HepG2 (cell line): Measurements from ENCODE around the gene HCRTR1. TPM values are rescaled to one million over a fixed set of nuclear protein-coding genes. Genes with fewer than 3 reads are reported as not detected.

ENCODE experiments used
- ATAC-seq: fragments of 200-7000 bp; cut with Tn5 transposase; 3 replicates; pipeline ENCODE4 v1.9.1; 2020; ENCODE audit warnings: mild to moderate bottlenecking, moderate library complexity
- BruUV-seq: library from RNA; stranded (reverse); fragments of 400-500 nt; replicated peaks from 2 replicates; lab custom pipeline; 2021; lab: Mats Ljungman, UMichigan
- CTCF ChIA-PET: fragments of 300-600 bp; formaldehyde crosslinking; extraction: SDS; loops from one replicate; lab custom pipeline; 2021; ENCODE audit warnings: low total read pairs, inconsistent platforms, low intra/inter-chr PET ratio; lab: Yijun Ruan, JAX
- POLR2A ChIA-PET: fragments of 350-600 bp; sonication (Branson Sonifier 250); formaldehyde crosslinking; loops from one replicate; lab custom pipeline; 2020; ENCODE audit warnings: antibody characterized with exemption, inconsistent platforms; lab: Yijun Ruan, JAX
- DNase-seq: peaks from one replicate; pipeline ENCODE4 v3.0.0-alpha.2; 2015; ENCODE audit warnings: low spot score
- FAIRE-seq: peaks from 3 replicates; lab custom pipeline; 2011; peaks lifted over from hg19 to GRCh38; lab: Jason Lieb, UNC
- H2AFZ ChIP-seq: one replicate; pipeline ENCODE4 v1.6.1; 2011; ENCODE audit warnings: low read length, inconsistent platforms
- H3K27ac ChIP-seq: fragments of 300-600 bp; 3 replicates; pipeline ENCODE4 v1.8.0; 2011; ENCODE audit warnings: mixed run types, mild to moderate bottlenecking, mixed read lengths, low read length, inconsistent platforms; ENCODE audit not compliant: insufficient read depth; ENCODE audit errors: extremely low read length
- H3K27me3 ChIP-seq, 2 experiments: fragments of 200-600 bp in 1 of 2; 2 replicates in 1 of 2; 3 replicates in 1 of 2; pipeline versions ENCODE4 v1.6.0 to v1.8.0; 2011; ENCODE audit warnings: low read length in 2 of 2, mild to moderate bottlenecking in 2 of 2, moderate library complexity in 2 of 2, inconsistent platforms in 1 of 2; ENCODE audit not compliant: insufficient read depth in 2 of 2, control insufficient read depth in 1 of 2
- H3K36me3 ChIP-seq, 2 experiments: fragments of 200-600 bp in 1 of 2; replicated peaks in 1 of 2; 2 replicates in 1 of 2; 3 replicates in 1 of 2; pipeline versions ENCODE4 v1.5.1 to v1.8.0; 2011; ENCODE audit warnings: low read length in 2 of 2, inconsistent platforms in 1 of 2; ENCODE audit not compliant: insufficient read depth in 2 of 2, control insufficient read depth in 1 of 2
- H3K4me1 ChIP-seq: 2 replicates; pipeline ENCODE4 v1.5.1; 2012; ENCODE audit warnings: low read length, inconsistent platforms; ENCODE audit not compliant: insufficient read depth
- H3K4me2 ChIP-seq: 2 replicates; pipeline ENCODE4 v1.6.0; 2011; ENCODE audit warnings: low read depth, low read length, inconsistent platforms
- H3K4me3 ChIP-seq, 3 experiments: fragments of 200-600 bp in 1 of 3; sonication (generic), shearing (Covaris generic) in 1 of 3; replicated peaks in 1 of 3; 2 replicates each; pipeline ENCODE4 v1.5.1; 2011 to 2016; ENCODE audit warnings: low read length in 3 of 3, inconsistent platforms in 2 of 3, low read depth in 2 of 3, mild to moderate bottlenecking in 2 of 3, control low read depth in 1 of 3, mixed read lengths in 1 of 3; ENCODE audit not compliant: insufficient read depth in 1 of 3
- H3K79me2 ChIP-seq: one replicate; pipeline ENCODE4 v1.6.1; 2011; ENCODE audit warnings: low read length, inconsistent platforms; ENCODE audit not compliant: insufficient read depth
- H3K9ac ChIP-seq: 2 replicates; pipeline ENCODE4 v1.6.0; 2011; ENCODE audit warnings: mild to moderate bottlenecking, low read depth, low read length, inconsistent platforms; ENCODE audit not compliant: insufficient read depth
- H3K9me3 ChIP-seq: 2 replicates; pipeline ENCODE4 v1.5.1; 2012; ENCODE audit warnings: mild to moderate bottlenecking, low read length
- H4K20me1 ChIP-seq: 2 replicates; pipeline ENCODE4 v1.6.0; 2011; ENCODE audit warnings: inconsistent platforms, mild to moderate bottlenecking, low read length, moderate library complexity; ENCODE audit not compliant: insufficient read depth
- GPN1 ChIP-seq: sonication (generic); formaldehyde crosslinking; IDR thresholded peaks from 2 replicates; pipeline ENCODE4 v1.5.1; 2020; ENCODE audit warnings: missing genetic modification reagents, borderline replicate concordance
- ISX ChIP-seq: sonication (generic); formaldehyde crosslinking; conservative IDR thresholded peaks from 2 replicates; pipeline ENCODE4 v1.5.0; 2020; ENCODE audit warnings: missing genetic modification reagents
- SYNCRIP ChIP-seq: fragments of 200-400 bp; formaldehyde crosslinking; IDR thresholded peaks from 2 replicates; pipeline ENCODE4 v1.6.1; 2018; ENCODE audit warnings: mild to moderate bottlenecking, low read depth, low read length; ENCODE audit not compliant: insufficient read depth
- TBL1XR1 ChIP-seq: fragments of 150-350 bp; IDR thresholded peaks from 2 replicates; pipeline ENCODE4 v1.6.1; 2014; ENCODE audit warnings: borderline replicate concordance, low read length; ENCODE audit not compliant: partially characterized antibody
- TCF12 ChIP-seq, 2 experiments: fragments of 450-650 bp in 1 of 2; sonication (generic) in 1 of 2; formaldehyde crosslinking in 1 of 2; IDR thresholded peaks; 2 replicates each; pipeline versions ENCODE4 v1.6.1 to v1.8.0; 2017 to 2022; ENCODE audit warnings: antibody characterized with exemption in 1 of 2, mild to moderate bottlenecking in 1 of 2, missing genetic modification reagents in 1 of 2, moderate library complexity in 1 of 2
- ZBTB14 ChIP-seq: sonication (generic); formaldehyde crosslinking; IDR thresholded peaks from 2 replicates; pipeline ENCODE4 v1.4.0; 2020; ENCODE audit warnings: missing genetic modification reagents
- ZNF619 ChIP-seq: sonication (generic); formaldehyde crosslinking; IDR thresholded peaks from 2 replicates; pipeline ENCODE4 v1.4.0; 2020; ENCODE audit warnings: mild to moderate bottlenecking, missing genetic modification reagents
- WGBS: methylation state at CpG from one replicate; pipeline ENCODE4 v1.1.6; 2017; ENCODE audit warnings: low lambda C conversion rate; 5-methylcytosine and 5-hydroxymethylcytosine counted together
- in situ Hi-C: cut with HindIII; loops from 2 replicates; pipeline ENCODE4 v1.10.0; 2017; ENCODE audit warnings: low pct_unique_long_range_greater_than_20kb; ENCODE audit not compliant: extremely low pct_ligation_motif_present
- intact Hi-C: fragments of 100-400 bp; cut with micrococcal nuclease; formaldehyde crosslinking; loops from one replicate; pipeline ENCODE4 v1.10.0; 2022; ENCODE audit not compliant: unreplicated experiment
- polyA plus RNA-seq, 8 experiments: library from polyadenylated mRNA; depleted of rRNA in 3 of 8; stranded (reverse) in 7 of 8; unstranded in 1 of 8; fragments of >200 nt; fragmentation: Illumina TruSeq in 4 of 8; extraction: Trizol in 4 of 8; gene quantifications; 2 replicates each; pipeline versions ENCODE4 v1.2.1 to v1.2.3, GENCODE V29; 2011 to 2016; ENCODE audit warnings: low read depth in 4 of 8, missing spikeins in 1 of 8, mixed read lengths in 1 of 8; ENCODE audit not compliant: insufficient read depth in 1 of 8
- total RNA-seq, 5 experiments: library from RNA; depleted of rRNA; stranded (reverse); fragments of >200 nt; fragmentation: Illumina TruSeq; extraction: Trizol; gene quantifications; 2 replicates each; pipeline ENCODE4 v1.2.3, GENCODE V29; 2016; ENCODE audit warnings: low read depth in 1 of 5
- TF ChIP-seq, protein P1 (sequence below): sonication (generic); formaldehyde crosslinking; IDR thresholded peaks from 2 replicates; pipeline ENCODE4 v1.5.0; 2020; ENCODE audit warnings: mild to moderate bottlenecking, missing genetic modification reagents, borderline replicate concordance

The HCRTR1 gene
- total and polyA plus RNA-seq, 2 of the 13 experiments (the other 11 are each of a cell fraction or from before 2014, with no cell fraction given) = not detected

DNA sequence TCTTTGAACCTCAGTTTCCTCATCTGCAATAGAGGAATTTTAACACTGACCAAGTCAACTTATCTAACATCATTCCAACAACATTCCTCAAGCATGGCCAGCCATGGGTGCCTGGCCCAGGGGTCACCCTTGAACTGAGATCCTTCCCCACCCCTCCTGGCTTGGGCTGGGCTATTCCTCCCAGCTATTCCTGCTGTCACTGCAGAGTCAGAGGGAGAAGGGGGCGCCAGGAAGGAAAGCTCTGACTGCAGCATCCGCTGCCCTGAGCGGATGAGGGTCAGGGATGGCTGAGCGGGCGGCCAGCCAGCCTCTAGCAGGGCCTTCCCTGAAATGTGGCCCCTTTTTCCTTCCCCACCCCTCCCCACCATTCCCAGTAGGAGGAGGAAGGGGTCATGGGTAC, 38.1 kb upstream of the HCRTR1 start:
- TF ChIP-seq ISX (CRISPR knock-in tag) = no peak
- no peak for TF ChIP-seq GPN1
- no peak for TF ChIP-seq TBL1XR1
- TF ChIP-seq ZNF619 (CRISPR knock-in tag) = no peak
- Histone ChIP-seq H3K4me1 (peaks cover 88% of the 10 kb centered on the region), H3K36me3 (peaks cover 3 to 12% of the 10 kb centered on the region in 2 experiments; a peak in 3 of 5 replicates), H4K20me1 (0 out of 2 replicates have a peak, but pooled peaks cover 2% of the 10 kb centered on the region), H3K4me2 (peak overlapping the region; percentile 14; the same call in 1 of the 2 replicates), H3K27me3 (no peaks in the 10 kb centered on the region; a peak in 1 of 5 replicates), H3K79me2 (peaks cover 21% of the 10 kb centered on the region), H2AFZ (no peak overlapping the region), H3K27ac (no peak overlapping the region), H3K4me3 (no peak overlapping the region), H3K9ac (no peak overlapping the region), H3K9me3 (no peaks in the 10 kb centered on the region)
- no peak for ATAC-seq
- no peak for DNase-seq
- ChIA-PET POLR2A (no interaction called here), CTCF (no interaction called here)
- in situ Hi-C loops = no loop called here
- BruUV-seq = no TSS peak
- intact Hi-C loops = no loop called here
- no peak for FAIRE-seq
- 100% methylated on average over 5 of the region's 5 CpGs for WGBS

DNA sequence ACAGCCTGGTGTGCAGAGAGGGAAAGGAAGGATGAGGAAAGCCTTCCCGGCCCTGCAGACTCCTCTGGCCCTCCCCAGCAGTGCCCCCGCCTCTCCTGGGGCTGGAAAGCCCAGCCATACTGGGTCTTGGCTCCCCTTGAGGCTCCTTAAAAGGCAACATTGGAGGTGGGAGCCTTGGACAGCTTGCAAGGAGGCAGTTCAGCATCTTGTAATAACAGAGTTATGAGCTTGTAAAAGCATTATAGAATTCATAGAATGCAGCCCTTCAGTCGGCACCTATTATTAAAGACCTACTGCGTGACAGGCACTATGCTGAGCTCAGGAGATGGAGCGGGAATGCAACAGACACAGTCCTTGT, 37.0 kb upstream of the HCRTR1 start:
- in situ Hi-C loops = no loop called here
- peaks cover 6 to 21% of the 10 kb centered on the region in 2 experiments; a peak in 4 of 5 replicates for H3K36me3 ChIP-seq
- TF ChIP-seq SYNCRIP (no peak), TCF12 (IDR thresholded peaks at IDR 0.05) (no peak), TCF12 (CRISPR knock-in tag; IDR thresholded peaks at IDR 0.05) (no peak), ZBTB14 (CRISPR knock-in tag) (no peak)
- TF ChIP-seq, protein P1, sequence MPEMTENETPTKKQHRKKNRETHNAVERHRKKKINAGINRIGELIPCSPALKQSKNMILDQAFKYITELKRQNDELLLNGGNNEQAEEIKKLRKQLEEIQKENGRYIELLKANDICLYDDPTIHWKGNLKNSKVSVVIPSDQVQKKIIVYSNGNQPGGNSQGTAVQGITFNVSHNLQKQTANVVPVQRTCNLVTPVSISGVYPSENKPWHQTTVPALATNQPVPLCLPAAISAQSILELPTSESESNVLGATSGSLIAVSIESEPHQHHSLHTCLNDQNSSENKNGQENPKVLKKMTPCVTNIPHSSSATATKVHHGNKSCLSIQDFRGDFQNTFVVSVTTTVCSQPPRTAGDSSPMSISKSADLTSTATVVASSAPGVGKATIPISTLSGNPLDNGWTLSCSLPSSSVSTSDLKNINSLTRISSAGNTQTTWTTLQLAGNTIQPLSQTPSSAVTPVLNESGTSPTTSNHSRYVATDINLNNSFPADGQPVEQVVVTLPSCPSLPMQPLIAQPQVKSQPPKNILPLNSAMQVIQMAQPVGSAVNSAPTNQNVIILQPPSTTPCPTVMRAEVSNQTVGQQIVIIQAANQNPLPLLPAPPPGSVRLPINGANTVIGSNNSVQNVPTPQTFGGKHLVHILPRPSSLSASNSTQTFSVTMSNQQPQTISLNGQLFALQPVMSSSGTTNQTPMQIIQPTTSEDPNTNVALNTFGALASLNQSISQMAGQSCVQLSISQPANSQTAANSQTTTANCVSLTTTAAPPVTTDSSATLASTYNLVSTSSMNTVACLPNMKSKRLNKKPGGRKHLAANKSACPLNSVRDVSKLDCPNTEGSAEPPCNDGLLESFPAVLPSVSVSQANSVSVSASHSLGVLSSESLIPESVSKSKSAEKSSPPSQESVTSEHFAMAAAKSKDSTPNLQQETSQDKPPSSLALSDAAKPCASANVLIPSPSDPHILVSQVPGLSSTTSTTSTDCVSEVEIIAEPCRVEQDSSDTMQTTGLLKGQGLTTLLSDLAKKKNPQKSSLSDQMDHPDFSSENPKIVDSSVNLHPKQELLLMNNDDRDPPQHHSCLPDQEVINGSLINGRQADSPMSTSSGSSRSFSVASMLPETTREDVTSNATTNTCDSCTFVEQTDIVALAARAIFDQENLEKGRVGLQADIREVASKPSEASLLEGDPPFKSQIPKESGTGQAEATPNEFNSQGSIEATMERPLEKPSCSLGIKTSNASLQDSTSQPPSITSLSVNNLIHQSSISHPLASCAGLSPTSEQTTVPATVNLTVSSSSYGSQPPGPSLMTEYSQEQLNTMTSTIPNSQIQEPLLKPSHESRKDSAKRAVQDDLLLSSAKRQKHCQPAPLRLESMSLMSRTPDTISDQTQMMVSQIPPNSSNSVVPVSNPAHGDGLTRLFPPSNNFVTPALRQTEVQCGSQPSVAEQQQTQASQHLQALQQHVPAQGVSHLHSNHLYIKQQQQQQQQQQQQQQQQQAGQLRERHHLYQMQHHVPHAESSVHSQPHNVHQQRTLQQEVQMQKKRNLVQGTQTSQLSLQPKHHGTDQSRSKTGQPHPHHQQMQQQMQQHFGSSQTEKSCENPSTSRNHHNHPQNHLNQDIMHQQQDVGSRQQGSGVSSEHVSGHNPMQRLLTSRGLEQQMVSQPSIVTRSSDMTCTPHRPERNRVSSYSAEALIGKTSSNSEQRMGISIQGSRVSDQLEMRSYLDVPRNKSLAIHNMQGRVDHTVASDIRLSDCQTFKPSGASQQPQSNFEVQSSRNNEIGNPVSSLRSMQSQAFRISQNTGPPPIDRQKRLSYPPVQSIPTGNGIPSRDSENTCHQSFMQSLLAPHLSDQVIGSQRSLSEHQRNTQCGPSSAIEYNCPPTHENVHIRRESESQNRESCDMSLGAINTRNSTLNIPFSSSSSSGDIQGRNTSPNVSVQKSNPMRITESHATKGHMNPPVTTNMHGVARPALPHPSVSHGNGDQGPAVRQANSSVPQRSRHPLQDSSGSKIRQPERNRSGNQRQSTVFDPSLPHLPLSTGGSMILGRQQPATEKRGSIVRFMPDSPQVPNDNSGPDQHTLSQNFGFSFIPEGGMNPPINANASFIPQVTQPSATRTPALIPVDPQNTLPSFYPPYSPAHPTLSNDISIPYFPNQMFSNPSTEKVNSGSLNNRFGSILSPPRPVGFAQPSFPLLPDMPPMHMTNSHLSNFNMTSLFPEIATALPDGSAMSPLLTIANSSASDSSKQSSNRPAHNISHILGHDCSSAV (CRISPR knock-in tag) = no peak
- H3K4me2 ChIP-seq = no peak overlapping the region; the same call in 1 of the 2 replicates
- no peak overlapping the region for H2AFZ ChIP-seq
- no peaks in the 10 kb centered on the region for H3K9me3 ChIP-seq
- H3K9ac ChIP-seq = no peak overlapping the region
- ChIA-PET CTCF (no interaction called here), POLR2A (no interaction called here)
- H3K4me3 ChIP-seq = no peak overlapping the region
- peaks cover 80% of the 10 kb centered on the region for H3K4me1 ChIP-seq
- H4K20me1 ChIP-seq = 0 out of 2 replicates have a peak, but pooled peaks cover 2% of the 10 kb centered on the region
- peaks cover 21% of the 10 kb centered on the region for H3K79me2 ChIP-seq
- WGBS = 97% methylated on average over 4 of the region's 5 CpGs
- FAIRE-seq (no peak), ATAC-seq (no peak), DNase-seq (no peak)
- no TSS peak for BruUV-seq
- no peak overlapping the region for H3K27ac ChIP-seq
- intact Hi-C loops = no loop called here
- H3K27me3 ChIP-seq = no peaks in the 10 kb centered on the region; a peak in 1 of 5 replicates
